ENCODE measurements around the gene KLC4. TPM values are rescaled to one million over a fixed set of nuclear protein-coding genes. Genes with fewer than 3 reads are reported as not detected.
"Not testable (repeated sequence)": the region's sequence is repeated elsewhere in the genome, so short reads cannot be mapped to it uniquely, and the experiment has no call there.

KLC4 gene
- polyA plus RNA-seq, 2 donors: 8.4 to 15.3 TPM

- H3K27ac ChIP-seq (ENCODE audit: low read depth in 2 of 2, low read length in 1 of 2): peak overlapping the region in 1 of 2 donors; percentile 80
- H3K36me3 ChIP-seq (ENCODE audit: control insufficient read depth in 2 of 2, insufficient read depth in 2 of 2, low read length in 1 of 2): no peaks in the 10 kb centered on the region
- 72 to 76% methylated on average over 4 of the region's 4 CpGs for WGBS, 2 donors
- H3K9me3 ChIP-seq (ENCODE audit: control insufficient read depth in 2 of 2, insufficient read depth in 1 of 2, low read depth in 1 of 2, low read length in 1 of 2): no peaks in the 10 kb centered on the region
- H3K4me3 ChIP-seq (ENCODE audit: low read depth in 1 of 2, low read length in 2 of 2): no peak overlapping the region
- peaks cover 0 to 2% of the 10 kb centered on the region in 2 donors for H3K4me1 ChIP-seq (ENCODE audit: control insufficient read depth in 2 of 2, insufficient read depth in 2 of 2, low read length in 1 of 2)
- no peaks in the 10 kb centered on the region for H3K27me3 ChIP-seq (ENCODE audit: control insufficient read depth in 1 of 2, insufficient read depth in 2 of 2, low read length in 2 of 2)
These were observed 38.1 kb downstream of the KLC4 start for GRCh38 chr6:43097502-43097901.

GRCh38 chr6:43101497-43101896 lies 42.1 kb downstream of the KLC4 start:
- Histone ChIP-seq H3K4me3 (ENCODE audit: low read depth in 1 of 2, low read length in 2 of 2) (no peak overlapping the region), H3K9me3 (ENCODE audit: control insufficient read depth in 2 of 2, insufficient read depth in 1 of 2, low read depth in 1 of 2, low read length in 1 of 2) (no peaks in the 10 kb centered on the region), H3K27ac (ENCODE audit: low read depth in 2 of 2, low read length in 1 of 2) (no peak overlapping the region), H3K27me3 (ENCODE audit: control insufficient read depth in 1 of 2, insufficient read depth in 2 of 2, low read length in 2 of 2) (no peaks in the 10 kb centered on the region), H3K4me1 (ENCODE audit: control insufficient read depth in 2 of 2, insufficient read depth in 2 of 2, low read length in 1 of 2) (peaks cover under 1 to 3% of the 10 kb centered on the region in 2 donors), H3K36me3 (ENCODE audit: control insufficient read depth in 2 of 2, insufficient read depth in 2 of 2, low read length in 1 of 2) (no peaks in the 10 kb centered on the region)
- WGBS, 2 donors: 68 to 76% methylated on average over 4 of the region's 4 CpGs

DNA sequence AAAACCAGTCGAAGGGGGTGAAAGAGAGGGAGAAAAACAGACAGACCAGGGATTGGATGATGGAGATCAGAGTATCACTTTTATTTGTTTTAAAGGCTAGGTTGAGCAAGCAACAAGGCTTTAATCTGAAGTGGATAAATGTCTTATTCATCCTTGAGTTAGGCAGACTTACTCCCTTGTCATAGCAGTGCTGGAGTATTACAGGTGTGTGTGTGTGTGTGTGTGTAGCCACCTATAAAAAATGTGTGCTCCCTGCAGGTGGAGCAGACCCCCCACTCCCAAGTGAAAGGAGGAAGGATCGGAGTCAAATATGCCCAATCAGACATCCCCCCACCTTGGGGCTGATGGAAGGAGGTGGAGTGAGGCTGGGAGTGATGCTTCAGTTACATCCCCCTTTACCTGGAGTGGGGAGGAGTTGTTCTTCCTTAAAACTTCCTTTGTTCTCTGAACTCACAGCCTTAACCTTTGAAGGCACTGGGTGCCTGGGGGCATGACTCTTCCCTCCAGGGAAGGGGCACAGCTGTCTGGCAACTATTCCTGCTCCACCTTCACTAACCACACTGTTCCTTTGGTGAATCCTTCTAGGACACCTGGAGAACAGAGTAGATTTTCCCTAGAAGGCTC lies 43.9 kb downstream of the KLC4 start:
- WGBS, 2 donors: 55 to 56% methylated on average over 2 of the region's 2 CpGs
- Histone ChIP-seq H3K27ac (ENCODE audit: low read depth in 2 of 2, low read length in 1 of 2) (no peak overlapping the region), H3K9me3 (ENCODE audit: control insufficient read depth in 2 of 2, insufficient read depth in 1 of 2, low read depth in 1 of 2, low read length in 1 of 2) (no peaks in the 10 kb centered on the region), H3K4me1 (ENCODE audit: control insufficient read depth in 2 of 2, insufficient read depth in 2 of 2, low read length in 1 of 2) (peaks cover 0 to 3% of the 10 kb centered on the region in 2 donors), H3K4me3 (ENCODE audit: low read depth in 1 of 2, low read length in 2 of 2) (no peak overlapping the region), H3K27me3 (ENCODE audit: control insufficient read depth in 1 of 2, insufficient read depth in 2 of 2, low read length in 2 of 2) (no peaks in the 10 kb centered on the region), H3K36me3 (ENCODE audit: control insufficient read depth in 2 of 2, insufficient read depth in 2 of 2, low read length in 1 of 2) (no peaks in the 10 kb centered on the region)

DNA sequence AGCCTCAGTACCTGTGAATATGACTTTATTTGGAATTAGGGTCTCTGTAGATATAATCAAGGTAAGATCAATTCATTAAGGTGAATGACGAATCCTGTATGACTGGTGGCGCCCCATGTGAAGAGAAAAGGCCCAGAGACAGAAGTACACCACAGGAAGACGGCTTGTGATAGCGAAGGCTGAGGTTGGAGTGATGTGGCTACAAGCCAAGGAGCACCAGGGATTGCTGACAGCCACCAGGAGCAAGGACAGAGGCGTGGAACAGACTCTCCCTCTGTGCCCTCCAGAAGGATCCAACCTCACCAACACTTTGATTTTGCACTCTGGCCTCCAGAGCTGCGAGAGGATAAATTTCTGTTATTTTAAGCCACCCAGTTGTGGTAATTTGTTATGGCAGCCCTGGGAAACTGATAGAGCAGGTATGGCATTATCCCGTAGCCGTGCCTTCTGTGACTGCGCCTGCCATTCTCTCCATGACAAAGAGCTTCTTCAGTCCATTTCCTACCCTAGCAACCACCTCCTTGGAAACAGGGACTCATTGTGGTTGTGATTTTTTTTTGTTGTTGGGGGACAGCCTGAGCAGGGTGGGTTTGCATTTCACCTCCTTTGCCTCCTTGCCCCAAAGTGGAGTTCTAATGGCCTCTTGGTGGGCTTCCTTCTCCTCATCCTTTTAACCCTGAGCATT lies 46.2 kb downstream of the KLC4 start:
- Histone ChIP-seq H3K27me3 (ENCODE audit: control insufficient read depth in 1 of 2, insufficient read depth in 2 of 2, low read length in 2 of 2) (no peaks in the 10 kb centered on the region), H3K4me1 (ENCODE audit: control insufficient read depth in 2 of 2, insufficient read depth in 2 of 2, low read length in 1 of 2) (peaks cover 0 to 3% of the 10 kb centered on the region in 2 donors), H3K27ac (ENCODE audit: low read depth in 2 of 2, low read length in 1 of 2) (no peak overlapping the region), H3K36me3 (ENCODE audit: control insufficient read depth in 2 of 2, insufficient read depth in 2 of 2, low read length in 1 of 2) (no peaks in the 10 kb centered on the region), H3K4me3 (ENCODE audit: low read depth in 1 of 2, low read length in 2 of 2) (no peak overlapping the region), H3K9me3 (ENCODE audit: control insufficient read depth in 2 of 2, insufficient read depth in 1 of 2, low read depth in 1 of 2, low read length in 1 of 2) (no peaks in the 10 kb centered on the region)
- WGBS, 2 donors: 87 to 90% methylated on average over 9 of the region's 9 CpGs

- Histone ChIP-seq H3K27me3 (ENCODE audit: control insufficient read depth in 1 of 2, insufficient read depth in 2 of 2, low read length in 2 of 2) (no peaks in the 10 kb centered on the region), H3K4me3 (ENCODE audit: low read depth in 1 of 2, low read length in 2 of 2) (no peak overlapping the region), H3K4me1 (ENCODE audit: control insufficient read depth in 2 of 2, insufficient read depth in 2 of 2, low read length in 1 of 2) (peaks cover 0 to 3% of the 10 kb centered on the region in 2 donors), H3K36me3 (ENCODE audit: control insufficient read depth in 2 of 2, insufficient read depth in 2 of 2, low read length in 1 of 2) (no peaks in the 10 kb centered on the region), H3K9me3 (ENCODE audit: control insufficient read depth in 2 of 2, insufficient read depth in 1 of 2, low read depth in 1 of 2, low read length in 1 of 2) (no peaks in the 10 kb centered on the region), H3K27ac (ENCODE audit: low read depth in 2 of 2, low read length in 1 of 2) (no peak overlapping the region)
- 92 to 95% methylated on average over 12 of the region's 12 CpGs for WGBS, 2 donors
These were observed 48.1 kb downstream of the KLC4 start for GRCh38 chr6:43107344-43108062.

- 42 to 52% methylated on average over 12 of the region's 12 CpGs for WGBS, 2 donors
- no peak overlapping the region for H3K4me3 ChIP-seq (ENCODE audit: low read depth in 1 of 2, low read length in 2 of 2)
- H3K9me3 ChIP-seq (ENCODE audit: control insufficient read depth in 2 of 2, insufficient read depth in 1 of 2, low read depth in 1 of 2, low read length in 1 of 2): no peaks in the 10 kb centered on the region
- H3K36me3 ChIP-seq (ENCODE audit: control insufficient read depth in 2 of 2, insufficient read depth in 2 of 2, low read length in 1 of 2): no peaks in the 10 kb centered on the region
- peak overlapping the region; percentile 58 to 87 for H3K27ac ChIP-seq (ENCODE audit: low read depth in 2 of 2, low read length in 1 of 2)
- no peaks in the 10 kb centered on the region for H3K27me3 ChIP-seq (ENCODE audit: control insufficient read depth in 1 of 2, insufficient read depth in 2 of 2, low read length in 2 of 2)
- peaks cover 3% of the 10 kb centered on the region in 2 donors for H3K4me1 ChIP-seq (ENCODE audit: control insufficient read depth in 2 of 2, insufficient read depth in 2 of 2, low read length in 1 of 2)
These were observed 54.2 kb downstream of the KLC4 start for GRCh38 chr6:43113431-43114260.

DNA sequence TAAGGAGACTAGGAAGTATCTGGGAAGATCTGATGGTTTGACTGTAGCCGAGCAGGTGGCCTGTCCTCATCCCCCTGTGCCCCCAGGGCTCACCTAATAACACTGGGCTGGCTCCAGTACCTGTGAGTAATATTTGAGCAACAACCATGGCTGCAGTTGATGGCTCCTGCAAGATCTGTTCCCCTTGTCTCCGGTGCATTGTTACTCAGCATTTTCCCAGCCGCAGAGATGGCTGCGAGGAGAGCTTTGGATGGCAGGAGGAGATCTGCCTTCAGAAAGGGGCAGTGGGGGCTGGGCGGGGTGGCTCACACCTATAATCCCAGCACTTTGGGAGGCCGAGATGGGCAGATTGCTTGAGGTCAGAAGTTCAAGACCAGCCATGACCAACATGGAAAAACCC lies 55.9 kb downstream of the KLC4 start:
- Histone ChIP-seq H3K4me3 (ENCODE audit: low read depth in 1 of 2, low read length in 2 of 2) (no peak overlapping the region), H3K27ac (ENCODE audit: low read depth in 2 of 2, low read length in 1 of 2) (no peak overlapping the region), H3K9me3 (ENCODE audit: control insufficient read depth in 2 of 2, insufficient read depth in 1 of 2, low read depth in 1 of 2, low read length in 1 of 2) (no peaks in the 10 kb centered on the region), H3K27me3 (ENCODE audit: control insufficient read depth in 1 of 2, insufficient read depth in 2 of 2, low read length in 2 of 2) (no peaks in the 10 kb centered on the region), H3K4me1 (ENCODE audit: control insufficient read depth in 2 of 2, insufficient read depth in 2 of 2, low read length in 1 of 2) (peaks cover 3% of the 10 kb centered on the region in 2 donors), H3K36me3 (ENCODE audit: control insufficient read depth in 2 of 2, insufficient read depth in 2 of 2, low read length in 1 of 2) (no peaks in the 10 kb centered on the region)
- 55 to 68% methylated on average over 6 of the region's 6 CpGs for WGBS, 2 donors

DNA sequence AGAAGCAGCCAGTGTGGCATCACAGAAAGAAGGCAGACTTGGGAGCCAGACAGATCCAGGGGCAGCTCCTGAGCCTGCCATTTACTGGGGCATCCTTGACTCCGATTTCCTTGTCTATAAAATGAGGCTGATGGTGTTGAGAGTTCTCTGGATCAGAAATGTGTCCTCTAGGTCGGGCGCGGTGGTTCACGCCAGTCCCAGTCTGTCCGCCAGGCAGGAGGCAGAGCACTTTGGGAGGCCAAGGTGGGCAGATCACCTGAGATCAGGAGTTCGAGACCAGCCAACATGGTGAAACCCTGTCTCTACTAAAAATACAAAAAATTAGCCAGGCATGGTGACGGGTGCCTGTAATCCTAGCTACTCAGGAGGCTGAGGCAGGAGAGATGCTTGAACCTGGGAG lies 58.0 kb downstream of the KLC4 start:
- not testable (repeated sequence) for H3K4me1 ChIP-seq (ENCODE audit: control insufficient read depth in 2 of 2, insufficient read depth in 2 of 2, low read length in 1 of 2); H3K4me3 ChIP-seq (ENCODE audit: low read depth in 1 of 2, low read length in 2 of 2); H3K27ac ChIP-seq (ENCODE audit: low read depth in 2 of 2, low read length in 1 of 2); H3K36me3 ChIP-seq (ENCODE audit: control insufficient read depth in 2 of 2, insufficient read depth in 2 of 2, low read length in 1 of 2); H3K27me3 ChIP-seq (ENCODE audit: control insufficient read depth in 1 of 2, insufficient read depth in 2 of 2, low read length in 2 of 2); H3K9me3 ChIP-seq (ENCODE audit: control insufficient read depth in 2 of 2, insufficient read depth in 1 of 2, low read depth in 1 of 2, low read length in 1 of 2)
- WGBS, 2 donors: 88 to 95% methylated on average over 8 of the region's 8 CpGs

GRCh38 chr6:43119482-43119881 lies 60.1 kb downstream of the KLC4 start:
- no peaks in the 10 kb centered on the region for H3K9me3 ChIP-seq (ENCODE audit: control insufficient read depth in 2 of 2, insufficient read depth in 1 of 2, low read depth in 1 of 2, low read length in 1 of 2)
- no peak overlapping the region for H3K4me3 ChIP-seq (ENCODE audit: low read depth in 1 of 2, low read length in 2 of 2)
- H3K27me3 ChIP-seq (ENCODE audit: control insufficient read depth in 1 of 2, insufficient read depth in 2 of 2, low read length in 2 of 2): no peaks in the 10 kb centered on the region
- no peaks in the 10 kb centered on the region for H3K36me3 ChIP-seq (ENCODE audit: control insufficient read depth in 2 of 2, insufficient read depth in 2 of 2, low read length in 1 of 2)
- no peak overlapping the region for H3K27ac ChIP-seq (ENCODE audit: low read depth in 2 of 2, low read length in 1 of 2)
- H3K4me1 ChIP-seq (ENCODE audit: control insufficient read depth in 2 of 2, insufficient read depth in 2 of 2, low read length in 1 of 2): peaks cover under 1 to 3% of the 10 kb centered on the region in 2 donors
- WGBS, 2 donors: 73 to 77% methylated on average over 4 of the region's 4 CpGs
